ENCODE data around the gene PIANP. TPM values are rescaled to one million over a fixed set of nuclear protein-coding genes. Genes with fewer than 3 reads are reported as not detected.

The PIANP gene
- total RNA-seq, 2 experiments from 2014 or later, result 0.98 to 15.2 TPM

- no peaks in the 10 kb centered on the region for H3K9me3 ChIP-seq (ENCODE audit: low read length)
- CTCF ChIA-PET (ENCODE audit: unreplicated experiment), result interaction anchor here (0.5 to 1.3 kb wide), 5 partner anchors 9 to 257 kb away, joined by 3 to 12 read pairs (median 4); partner anchors contain the start of genes COPS7A, MLF2 and ZNF384
- peak overlapping the region; percentile 69 for H3K4me3 ChIP-seq (ENCODE audit: low read depth, low read length, poor library complexity, severe bottlenecking)
- POLR2A ChIA-PET, result interaction anchor here (0.5 to 2.9 kb wide), 3 partner anchors 25 to 225 kb away, joined by 4 to 10 read pairs (median 6); partner anchors contain the start of genes COPS7A and MLF2
- BruUV-seq (replicated peaks), result no TSS peak
- intact Hi-C loops (cut with micrococcal nuclease; ENCODE audit: unreplicated experiment), result loop anchor here (1.0 to 10.0 kb wide), 3 partner anchors 144 to 274 kb away; partner anchors contain the start of genes MRPL51 and NCAPD2
- H3K36me3 ChIP-seq (ENCODE audit: insufficient read depth, low read length), result peaks cover 6% of the 10 kb centered on the region; the same call in 1 of the 2 replicates
- no peaks in the 10 kb centered on the region for H4K20me1 ChIP-seq (ENCODE audit: insufficient read depth, low read length)
- DNase-seq (ENCODE audit: low spot score), result no peak
- H3K79me2 ChIP-seq (ENCODE audit: insufficient read depth, low read depth, low read length), result peaks cover 16% of the 10 kb centered on the region; the same call in 1 of the 2 replicates
- H3K4me2 ChIP-seq (ENCODE audit: low read length), result peak overlapping the region; percentile 93
- H3K9me2 ChIP-seq (ENCODE audit: insufficient read depth, low read length), result no peaks in the 10 kb centered on the region
- no peak overlapping the region for H2AFZ ChIP-seq (ENCODE audit: low read length)
- H3K27ac ChIP-seq (ENCODE audit: low read depth, low read length, poor library complexity, severe bottlenecking), result peak overlapping the region; percentile 96
- peaks cover 70% of the 10 kb centered on the region for H3K4me1 ChIP-seq (ENCODE audit: insufficient read depth, low read length, poor library complexity, severe bottlenecking)
- no peak for TF ChIP-seq EZH2phosphoT487 (IDR thresholded peaks at IDR 0.05; ENCODE audit: borderline replicate concordance, low read depth, low read length)
- TF ChIP-seq, protein P1, sequence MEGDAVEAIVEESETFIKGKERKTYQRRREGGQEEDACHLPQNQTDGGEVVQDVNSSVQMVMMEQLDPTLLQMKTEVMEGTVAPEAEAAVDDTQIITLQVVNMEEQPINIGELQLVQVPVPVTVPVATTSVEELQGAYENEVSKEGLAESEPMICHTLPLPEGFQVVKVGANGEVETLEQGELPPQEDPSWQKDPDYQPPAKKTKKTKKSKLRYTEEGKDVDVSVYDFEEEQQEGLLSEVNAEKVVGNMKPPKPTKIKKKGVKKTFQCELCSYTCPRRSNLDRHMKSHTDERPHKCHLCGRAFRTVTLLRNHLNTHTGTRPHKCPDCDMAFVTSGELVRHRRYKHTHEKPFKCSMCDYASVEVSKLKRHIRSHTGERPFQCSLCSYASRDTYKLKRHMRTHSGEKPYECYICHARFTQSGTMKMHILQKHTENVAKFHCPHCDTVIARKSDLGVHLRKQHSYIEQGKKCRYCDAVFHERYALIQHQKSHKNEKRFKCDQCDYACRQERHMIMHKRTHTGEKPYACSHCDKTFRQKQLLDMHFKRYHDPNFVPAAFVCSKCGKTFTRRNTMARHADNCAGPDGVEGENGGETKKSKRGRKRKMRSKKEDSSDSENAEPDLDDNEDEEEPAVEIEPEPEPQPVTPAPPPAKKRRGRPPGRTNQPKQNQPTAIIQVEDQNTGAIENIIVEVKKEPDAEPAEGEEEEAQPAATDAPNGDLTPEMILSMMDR (conservative IDR thresholded peaks at IDR 0.05; ENCODE audit: low read length), result no peak
These were observed 2.1 kb downstream of the PIANP start for GRCh38 chr12:6698352-6699046.

DNA sequence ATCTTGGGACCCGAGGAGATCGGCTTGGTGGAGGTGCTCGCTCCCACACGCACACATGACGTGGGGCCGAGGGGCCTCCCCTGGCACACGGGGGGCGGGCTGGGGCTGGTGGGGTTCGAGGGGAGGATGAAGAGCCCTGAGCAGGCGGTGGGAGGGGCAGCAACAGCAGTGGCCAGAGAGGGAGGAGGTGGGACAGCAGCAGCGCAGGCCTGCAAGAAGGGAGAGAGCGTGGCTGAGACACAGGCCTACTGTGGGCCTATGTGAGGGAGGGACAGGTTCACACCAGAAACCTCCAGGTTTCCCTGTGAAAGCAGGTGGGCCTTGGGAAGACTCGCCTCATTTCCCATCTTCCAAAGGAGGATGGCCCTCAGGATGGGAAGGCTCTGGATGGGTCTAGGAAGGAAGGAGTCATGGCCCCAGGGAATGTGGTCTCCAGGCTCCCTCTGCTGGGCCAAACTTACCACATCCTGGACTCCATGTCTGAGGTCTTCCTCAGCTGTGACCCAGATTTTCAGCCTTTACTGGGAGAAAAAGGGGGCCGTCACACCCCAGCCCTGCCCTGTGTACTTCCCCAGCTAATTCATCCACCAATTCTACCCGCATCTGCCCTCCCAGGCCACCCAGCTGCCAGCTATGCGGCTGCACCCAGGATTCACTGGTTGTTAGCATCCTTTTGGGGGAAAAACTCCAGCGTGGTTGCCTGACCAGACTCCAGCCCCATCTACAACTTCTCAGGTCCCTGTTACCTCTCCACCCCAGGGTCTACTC, 2.8 kb downstream of the PIANP start:
- Histone ChIP-seq H3K9me3 (ENCODE audit: low read length) (no peaks in the 10 kb centered on the region), H3K4me2 (ENCODE audit: low read length) (peak overlapping the region; percentile 93), H3K27ac (ENCODE audit: low read depth, low read length, poor library complexity, severe bottlenecking) (peak overlapping the region; percentile 96), H3K79me2 (ENCODE audit: insufficient read depth, low read depth, low read length) (peaks cover 16% of the 10 kb centered on the region; the same call in 1 of the 2 replicates), H3K4me3 (ENCODE audit: low read depth, low read length, poor library complexity, severe bottlenecking) (peak overlapping the region; percentile 69), H2AFZ (ENCODE audit: low read length) (no peak overlapping the region), H4K20me1 (ENCODE audit: insufficient read depth, low read length) (no peaks in the 10 kb centered on the region), H3K4me1 (ENCODE audit: insufficient read depth, low read length, poor library complexity, severe bottlenecking) (peaks cover 74% of the 10 kb centered on the region), H3K36me3 (ENCODE audit: insufficient read depth, low read length) (peaks cover 6% of the 10 kb centered on the region; the same call in 1 of the 2 replicates), H3K9me2 (ENCODE audit: insufficient read depth, low read length) (no peaks in the 10 kb centered on the region)
- POLR2A ChIA-PET, result interaction anchor here (1.2 to 2.9 kb wide), 4 partner anchors 9 to 26 kb away, joined by 3 to 16 read pairs (median 7); partner anchors contain the start of genes COPS7A and ZNF384
- BruUV-seq (replicated peaks), result no TSS peak
- no peak for TF ChIP-seq EZH2phosphoT487 (IDR thresholded peaks at IDR 0.05; ENCODE audit: borderline replicate concordance, low read depth, low read length)
- TF ChIP-seq, protein P1 (conservative IDR thresholded peaks at IDR 0.05; ENCODE audit: low read length), result peak; percentile 82
- CTCF ChIA-PET (ENCODE audit: unreplicated experiment), result interaction anchor here (0.5 to 1.1 kb wide), 4 partner anchors 22 to 55 kb away, joined by 3 to 9 read pairs (median 4); partner anchors contain the start of genes COPS7A and MLF2
- DNase-seq (ENCODE audit: low spot score), result peak; percentile 64
- intact Hi-C loops (cut with micrococcal nuclease; ENCODE audit: unreplicated experiment), result loop anchor here (1.0 to 10.0 kb wide), 7 partner anchors 27 to 273 kb away; partner anchors contain the start of genes COPS7A, MLF2, MRPL51 and NCAPD2

All from OCI-LY7 (cell line).